ENCODE data around the gene CWC25. TPM values are rescaled to one million over a fixed set of nuclear protein-coding genes. Genes with fewer than 3 reads are reported as not detected.

CWC25 gene
- total RNA-seq (2014; rRNA removed; shearing (Covaris generic); ENCODE audit: low replicate concordance) = 11.8 and 12.7 TPM in 2 replicates

- DNase-seq = peak; percentile 98
- peaks cover 14% of the 10 kb centered on the region for H4K20me1 ChIP-seq (ENCODE audit: insufficient read depth, low read depth, low read length)
- H3K4me3 ChIP-seq (ENCODE audit: low read length) = peak within 1 kb of the TSS; percentile 83
- H3K4me1 ChIP-seq (ENCODE audit: low read length) = peaks cover 19% of the 10 kb centered on the region
- peaks cover 32% of the 10 kb centered on the region for H3K79me2 ChIP-seq (ENCODE audit: low read length)
- peak within 1 kb of the TSS; percentile 85 for H3K4me2 ChIP-seq (ENCODE audit: low read depth, low read length, poor library complexity, severe bottlenecking)
- H2AFZ ChIP-seq (ENCODE audit: low read length) = peak within 1 kb of the TSS; percentile 33; the same call in 1 of the 2 replicates
- H3K27me3 ChIP-seq (ENCODE audit: low read length) = no peaks in the 10 kb centered on the region
- H3K27ac ChIP-seq (ENCODE audit: low read length) = peak within 1 kb of the TSS; percentile 69
- no peaks in the 10 kb centered on the region for H3K9me3 ChIP-seq (ENCODE audit: low read length)
- peak within 1 kb of the TSS; percentile 83 for H3K9ac ChIP-seq (ENCODE audit: low read length)
- no peaks in the 10 kb centered on the region for H3K9me2 ChIP-seq (replicated peaks; ENCODE audit: insufficient read depth, low read length)
- H3K36me3 ChIP-seq (ENCODE audit: insufficient read depth, low read length) = no peaks in the 10 kb centered on the region
Observed at GRCh38 chr17:38824899-38825761, at the start of gene CWC25. Gene CWC25, minus strand, starts transcription at chr17:38825321. Its CDS starts 138 bp downstream, at chr17:38825183.

- H3K79me2 ChIP-seq (ENCODE audit: low read length) = peaks cover 84% of the 10 kb centered on the region
- H3K27me3 ChIP-seq (ENCODE audit: low read length) = no peaks in the 10 kb centered on the region
- H2AFZ ChIP-seq (ENCODE audit: low read length) = no peak overlapping the region
- peak overlapping the region; percentile 14; the same call in 1 of the 2 replicates for H3K9ac ChIP-seq (ENCODE audit: low read length)
- H3K9me2 ChIP-seq (replicated peaks; ENCODE audit: insufficient read depth, low read length) = no peaks in the 10 kb centered on the region
- no peaks in the 10 kb centered on the region for H3K9me3 ChIP-seq (ENCODE audit: low read length)
- peak overlapping the region; percentile 90 for H3K4me2 ChIP-seq (ENCODE audit: low read depth, low read length, poor library complexity, severe bottlenecking)
- no peak for DNase-seq
- peaks cover 10% of the 10 kb centered on the region; the same call in 1 of the 2 replicates for H3K36me3 ChIP-seq (ENCODE audit: insufficient read depth, low read length)
- H3K4me1 ChIP-seq (ENCODE audit: low read length) = peaks cover 78% of the 10 kb centered on the region
- H4K20me1 ChIP-seq (ENCODE audit: insufficient read depth, low read depth, low read length) = peaks cover 3% of the 10 kb centered on the region; the same call in 1 of the 2 replicates
- no peak overlapping the region for H3K4me3 ChIP-seq (ENCODE audit: low read length)
- H3K27ac ChIP-seq (ENCODE audit: low read length) = peak overlapping the region; percentile 80; the same call in 1 of the 2 replicates
Observed at GRCh38 chr17:38873640-38874380, 48.7 kb upstream of the CWC25 start.

GRCh38 chr17:38872671-38873385 is 47.7 kb upstream of the CWC25 start:
- Histone ChIP-seq H4K20me1 (ENCODE audit: insufficient read depth, low read depth, low read length) (peaks cover 3% of the 10 kb centered on the region; the same call in 1 of the 2 replicates), H3K9me2 (replicated peaks; ENCODE audit: insufficient read depth, low read length) (no peaks in the 10 kb centered on the region)

GRCh38 chr17:38872027-38872511 is 46.9 kb upstream of the CWC25 start:
- Histone ChIP-seq H3K36me3 (ENCODE audit: insufficient read depth, low read length) (peaks cover 3% of the 10 kb centered on the region; the same call in 1 of the 2 replicates), H3K9ac (ENCODE audit: low read length) (peak overlapping the region; percentile 100), H3K4me2 (ENCODE audit: low read depth, low read length, poor library complexity, severe bottlenecking) (peak overlapping the region; percentile 90), H3K4me3 (ENCODE audit: low read length) (peak overlapping the region; percentile 99), H3K9me2 (replicated peaks; ENCODE audit: insufficient read depth, low read length) (no peaks in the 10 kb centered on the region), H3K79me2 (ENCODE audit: low read length) (peaks cover 68% of the 10 kb centered on the region), H3K27me3 (ENCODE audit: low read length) (no peaks in the 10 kb centered on the region), H3K9me3 (ENCODE audit: low read length) (no peaks in the 10 kb centered on the region), H4K20me1 (ENCODE audit: insufficient read depth, low read depth, low read length) (peaks cover 3% of the 10 kb centered on the region; the same call in 1 of the 2 replicates), H2AFZ (ENCODE audit: low read length) (no peak overlapping the region), H3K4me1 (ENCODE audit: low read length) (peaks cover 73% of the 10 kb centered on the region), H3K27ac (ENCODE audit: low read length) (peak overlapping the region; percentile 80)
- DNase-seq = no peak

More at GRCh38 chr17:38872671-38873385, 47.7 kb upstream of the CWC25 start:
- H3K27ac ChIP-seq (ENCODE audit: low read length) = peak overlapping the region; percentile 80
- H3K4me1 ChIP-seq (ENCODE audit: low read length) = peaks cover 78% of the 10 kb centered on the region
- peak overlapping the region; percentile 99; the same call in 1 of the 2 replicates for H3K4me3 ChIP-seq (ENCODE audit: low read length)
- peaks cover 3% of the 10 kb centered on the region; the same call in 1 of the 2 replicates for H3K36me3 ChIP-seq (ENCODE audit: insufficient read depth, low read length)
- no peaks in the 10 kb centered on the region for H3K27me3 ChIP-seq (ENCODE audit: low read length)
- H3K79me2 ChIP-seq (ENCODE audit: low read length) = peaks cover 74% of the 10 kb centered on the region
- H3K9ac ChIP-seq (ENCODE audit: low read length) = peak overlapping the region; percentile 100
- H2AFZ ChIP-seq (ENCODE audit: low read length) = no peak overlapping the region
- peak; percentile 53 for DNase-seq
- peak overlapping the region; percentile 90 for H3K4me2 ChIP-seq (ENCODE audit: low read depth, low read length, poor library complexity, severe bottlenecking)
- H3K9me3 ChIP-seq (ENCODE audit: low read length) = no peaks in the 10 kb centered on the region

- H3K27ac ChIP-seq (ENCODE audit: low read length) = peak overlapping the region; percentile 80
Observed at GRCh38 chr17:38871247-38872015, 46.3 kb upstream of the CWC25 start.

GRCh38 chr17:38870259-38871165 is 45.4 kb upstream of the CWC25 start:
- H3K36me3 ChIP-seq (ENCODE audit: insufficient read depth, low read length) = peaks cover 3% of the 10 kb centered on the region; the same call in 1 of the 2 replicates
- H4K20me1 ChIP-seq (ENCODE audit: insufficient read depth, low read depth, low read length) = peaks cover 3% of the 10 kb centered on the region; the same call in 1 of the 2 replicates
- peaks cover 62% of the 10 kb centered on the region for H3K4me1 ChIP-seq (ENCODE audit: low read length)
- H3K4me3 ChIP-seq (ENCODE audit: low read length) = peak overlapping the region; percentile 99
- H3K9me3 ChIP-seq (ENCODE audit: low read length) = no peaks in the 10 kb centered on the region
- peak overlapping the region; percentile 55; the same call in 1 of the 2 replicates for H2AFZ ChIP-seq (ENCODE audit: low read length)
- H3K9me2 ChIP-seq (replicated peaks; ENCODE audit: insufficient read depth, low read length) = no peaks in the 10 kb centered on the region
- H3K9ac ChIP-seq (ENCODE audit: low read length) = peak overlapping the region; percentile 100
- peaks cover 55% of the 10 kb centered on the region for H3K79me2 ChIP-seq (ENCODE audit: low read length)
- H3K27ac ChIP-seq (ENCODE audit: low read length) = peak overlapping the region; percentile 87
- H3K4me2 ChIP-seq (ENCODE audit: low read depth, low read length, poor library complexity, severe bottlenecking) = peak overlapping the region; percentile 90
- H3K27me3 ChIP-seq (ENCODE audit: low read length) = no peaks in the 10 kb centered on the region
- DNase-seq = peak; percentile 91

More at GRCh38 chr17:38871247-38872015, 46.3 kb upstream of the CWC25 start:
- H3K9me3 ChIP-seq (ENCODE audit: low read length) = no peaks in the 10 kb centered on the region
- H3K4me3 ChIP-seq (ENCODE audit: low read length) = peak overlapping the region; percentile 99
- H3K9ac ChIP-seq (ENCODE audit: low read length) = peak overlapping the region; percentile 100
- H3K9me2 ChIP-seq (replicated peaks; ENCODE audit: insufficient read depth, low read length) = no peaks in the 10 kb centered on the region
- peak overlapping the region; percentile 90 for H3K4me2 ChIP-seq (ENCODE audit: low read depth, low read length, poor library complexity, severe bottlenecking)
- no peaks in the 10 kb centered on the region for H3K27me3 ChIP-seq (ENCODE audit: low read length)
- peaks cover 3% of the 10 kb centered on the region; the same call in 1 of the 2 replicates for H4K20me1 ChIP-seq (ENCODE audit: insufficient read depth, low read depth, low read length)
- peaks cover 61% of the 10 kb centered on the region for H3K79me2 ChIP-seq (ENCODE audit: low read length)
- peaks cover 67% of the 10 kb centered on the region for H3K4me1 ChIP-seq (ENCODE audit: low read length)
- peaks cover 3% of the 10 kb centered on the region; the same call in 1 of the 2 replicates for H3K36me3 ChIP-seq (ENCODE audit: insufficient read depth, low read length)
- peak; percentile 68 for DNase-seq
- H2AFZ ChIP-seq (ENCODE audit: low read length) = no peak overlapping the region

Data from Karpas-422 (cell line).